HG03064 (cell line): Measurements from ENCODE around the gene XIRP2.

Experiments used
- ATAC-seq: cut with Tn5 transposase; IDR thresholded peaks from one replicate; pipeline ENCODE4 v1.9.1; 2021; ENCODE audit warnings: low read depth; ENCODE audit not compliant: unreplicated experiment

Gene XIRP2

DNA sequence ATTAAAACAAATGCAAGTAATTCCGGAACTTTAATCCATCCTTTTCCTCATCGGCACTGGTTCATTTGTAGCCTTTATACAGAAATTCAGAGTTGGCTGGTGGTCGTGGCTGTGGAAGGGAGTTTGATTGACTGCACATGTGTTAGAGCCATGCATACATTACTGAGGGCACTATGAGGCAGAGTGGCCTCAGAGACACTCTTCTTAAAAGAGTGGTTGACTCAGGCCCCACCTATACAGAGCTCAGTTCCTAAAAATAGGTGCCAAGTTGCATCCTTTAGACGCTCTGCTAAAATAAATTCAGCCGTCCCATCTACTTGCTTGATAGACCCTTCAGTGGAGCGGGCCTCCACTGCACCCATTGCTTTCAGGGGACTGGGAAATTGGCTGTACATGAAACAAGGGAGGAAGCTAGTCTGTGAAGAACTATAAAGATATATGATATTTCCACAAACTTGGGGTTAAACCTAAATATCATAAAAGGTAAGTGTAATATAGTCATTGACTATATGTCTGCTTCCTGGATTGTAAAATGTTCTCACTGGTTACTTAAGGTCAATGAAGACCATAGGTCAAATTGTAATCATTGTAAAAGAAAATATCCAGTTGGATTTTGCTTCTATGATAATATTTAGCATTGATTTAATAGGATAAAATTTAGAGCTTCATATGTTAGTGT lies 298.9 kb downstream of the XIRP2 start:
- ATAC-seq = no peak

DNA sequence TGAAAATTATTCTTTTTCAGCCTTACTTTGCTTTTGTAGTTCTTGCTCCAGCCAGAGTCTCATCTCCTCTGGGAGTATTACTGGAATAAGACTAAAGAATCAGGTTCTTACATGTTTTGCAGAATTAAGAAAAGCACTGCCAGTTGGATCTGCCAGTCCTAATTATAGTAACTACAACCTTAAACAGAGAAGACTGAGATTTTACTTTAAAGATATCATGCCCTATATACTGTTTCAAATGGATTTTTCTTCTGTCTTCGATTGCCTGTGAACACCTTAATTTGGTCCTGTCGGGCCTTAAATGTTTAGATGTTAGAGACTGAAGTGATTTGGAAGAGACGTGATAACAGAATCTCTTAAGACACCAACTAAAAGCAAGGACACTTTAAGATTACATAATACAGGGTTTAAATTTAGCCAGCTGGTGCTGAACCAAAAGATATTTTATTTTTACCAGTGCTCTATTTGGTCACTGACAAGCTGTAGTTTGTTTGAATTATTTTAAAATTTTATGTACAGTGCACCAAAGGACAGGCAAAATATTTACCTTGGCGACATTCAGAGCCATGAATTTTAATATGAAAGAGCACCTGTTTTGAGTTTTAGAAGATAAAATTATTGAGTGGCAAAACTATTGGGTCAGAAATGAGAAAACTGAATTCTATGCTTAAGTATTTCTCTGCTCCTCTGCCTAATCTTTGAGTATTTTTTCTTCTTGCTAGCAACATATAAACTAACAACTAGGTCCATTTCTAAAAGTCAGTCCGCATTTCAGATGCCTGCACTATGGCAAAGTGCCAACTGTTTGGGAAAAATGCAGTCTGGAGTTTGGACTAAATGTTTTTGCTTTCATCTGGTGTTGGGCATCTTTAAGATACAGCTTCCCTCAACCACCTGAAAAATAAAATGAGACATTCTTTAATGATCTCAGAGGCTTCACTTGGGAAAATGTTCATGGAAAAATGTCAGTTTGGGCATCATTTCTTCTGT lies 300.0 kb downstream of the XIRP2 start:
- no peak for ATAC-seq

DNA sequence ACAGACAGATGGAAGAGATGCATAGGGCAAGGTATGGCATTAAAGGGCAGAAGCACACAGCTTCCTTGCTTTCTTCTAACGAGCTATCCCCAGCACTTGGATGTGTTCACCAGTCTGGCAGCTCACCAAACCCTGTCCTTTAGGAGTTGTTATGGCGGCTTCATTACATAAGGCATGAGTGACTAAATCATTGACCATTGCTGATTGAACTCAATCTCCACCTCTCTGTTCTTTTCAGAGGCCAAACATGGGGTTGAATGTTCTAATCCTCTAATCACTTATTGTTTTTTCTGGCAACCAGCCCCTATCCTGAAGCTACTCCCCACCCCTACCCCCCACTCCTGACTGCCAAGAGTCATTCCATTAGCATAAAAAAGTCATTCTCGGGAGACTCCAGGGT lies 301.8 kb downstream of the XIRP2 start:
- no peak for ATAC-seq

DNA sequence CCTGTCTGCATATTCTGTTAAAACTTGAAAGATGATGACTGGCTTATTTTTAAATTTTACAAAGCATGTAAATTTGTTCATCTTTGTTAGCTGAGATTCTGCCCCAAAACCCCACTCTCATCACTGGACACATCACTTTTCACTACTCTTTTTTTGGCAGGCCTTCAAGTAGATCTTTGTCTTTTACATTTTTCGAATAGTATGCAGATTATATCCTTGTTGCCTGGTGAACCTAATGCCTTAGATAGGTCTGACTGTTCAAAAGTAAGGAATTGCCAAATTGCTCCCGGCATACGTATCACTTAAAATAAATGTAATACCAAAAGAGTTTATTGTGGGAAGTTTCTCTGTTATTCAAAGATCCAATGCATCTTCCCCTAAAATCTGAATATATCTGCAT lies 303.3 kb downstream of the XIRP2 start:
- no peak for ATAC-seq

DNA sequence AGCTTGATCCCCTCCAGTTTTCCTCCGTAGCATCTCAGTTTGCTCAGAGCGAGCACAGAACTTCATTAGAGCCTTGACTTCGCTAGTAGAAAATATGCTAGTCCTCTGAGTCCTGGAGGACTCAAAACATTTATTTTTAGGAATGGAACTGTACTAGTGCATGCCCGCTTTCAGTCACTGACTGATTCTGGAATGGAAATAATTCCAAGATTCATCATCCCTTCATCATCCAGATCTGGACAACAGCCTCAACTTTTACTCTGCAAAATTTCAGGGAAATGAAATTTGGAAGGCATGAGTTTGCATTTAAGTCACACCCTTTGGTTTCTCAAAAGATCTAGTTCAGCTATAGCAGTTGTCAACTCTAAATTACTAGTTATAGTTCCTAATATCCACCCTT lies 304.6 kb downstream of the XIRP2 start:
- no peak for ATAC-seq

DNA sequence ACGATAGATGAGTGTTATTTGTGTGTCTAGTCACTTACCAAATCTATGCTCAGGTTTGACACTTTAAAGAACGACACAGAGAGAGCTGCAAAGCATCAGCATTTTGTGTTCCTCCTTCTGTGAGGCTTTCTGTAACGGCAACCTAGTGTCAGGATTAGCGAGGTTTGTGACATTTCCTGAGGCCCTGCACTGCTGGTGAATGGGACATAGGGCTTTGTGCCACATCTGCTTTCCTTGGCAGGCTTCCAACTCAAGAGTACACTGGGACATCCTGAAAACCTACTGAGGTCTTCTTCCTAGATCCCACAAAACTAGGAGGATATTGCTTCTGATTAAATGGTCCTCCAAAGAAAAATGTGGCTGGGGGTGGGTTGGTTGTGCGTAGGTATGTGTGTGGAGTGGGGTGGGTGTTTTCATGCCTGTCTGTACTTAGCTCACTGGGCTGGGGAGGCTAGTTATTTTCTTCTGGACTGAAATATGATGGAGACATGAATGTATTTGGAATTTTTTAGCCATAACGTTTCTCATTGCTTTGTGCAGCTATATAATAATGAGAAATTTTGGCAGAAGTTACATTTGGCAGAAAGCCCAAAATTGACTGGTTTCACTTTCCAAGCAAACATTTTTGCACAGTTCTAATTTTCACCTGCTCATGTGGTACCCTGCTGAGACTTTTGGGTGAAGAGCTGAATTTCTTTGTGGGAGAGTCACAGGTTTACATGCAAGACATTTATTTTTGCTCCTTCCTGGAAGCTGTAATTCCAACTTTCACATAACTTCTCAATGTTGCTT lies 308.4 kb downstream of the XIRP2 start:
- no peak for ATAC-seq

DNA sequence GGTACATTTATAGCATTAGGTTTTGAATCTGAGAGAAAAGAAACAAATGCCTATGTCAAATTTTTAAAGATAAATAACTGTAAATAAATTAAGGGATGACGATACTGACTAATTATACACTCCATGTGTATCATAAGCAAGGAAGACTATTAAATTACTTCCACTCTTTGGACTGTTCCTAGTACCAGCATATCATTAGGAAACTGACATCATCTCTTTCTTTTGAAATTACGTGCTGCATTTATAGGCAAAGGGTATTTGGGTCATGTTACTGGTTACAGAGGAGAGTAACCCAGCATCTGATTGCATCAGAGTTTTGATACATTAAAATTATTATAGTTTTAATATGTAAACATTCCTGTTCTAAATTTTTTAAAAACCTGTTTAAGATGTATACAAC lies 309.7 kb downstream of the XIRP2 start:
- no peak for ATAC-seq

DNA sequence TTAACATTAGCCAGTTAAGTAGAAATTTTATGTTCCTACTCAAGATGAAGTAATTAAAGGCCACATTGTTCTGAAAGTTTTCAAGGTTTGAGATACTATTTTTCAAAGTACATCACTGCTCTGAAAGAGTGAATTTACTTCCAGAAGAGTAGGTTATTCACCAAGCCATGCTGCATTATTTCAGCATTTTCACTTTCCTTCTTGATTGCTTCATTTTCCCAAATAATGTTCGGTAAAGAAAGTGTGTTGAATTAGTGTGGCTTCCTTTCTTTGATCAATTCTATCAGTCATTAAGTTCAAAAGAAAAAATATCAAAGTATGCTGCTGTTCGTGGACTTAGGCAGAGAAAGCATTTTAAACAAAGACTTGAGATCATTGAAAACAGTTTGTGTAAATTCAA lies 310.3 kb downstream of the XIRP2 start:
- ATAC-seq = no peak

DNA sequence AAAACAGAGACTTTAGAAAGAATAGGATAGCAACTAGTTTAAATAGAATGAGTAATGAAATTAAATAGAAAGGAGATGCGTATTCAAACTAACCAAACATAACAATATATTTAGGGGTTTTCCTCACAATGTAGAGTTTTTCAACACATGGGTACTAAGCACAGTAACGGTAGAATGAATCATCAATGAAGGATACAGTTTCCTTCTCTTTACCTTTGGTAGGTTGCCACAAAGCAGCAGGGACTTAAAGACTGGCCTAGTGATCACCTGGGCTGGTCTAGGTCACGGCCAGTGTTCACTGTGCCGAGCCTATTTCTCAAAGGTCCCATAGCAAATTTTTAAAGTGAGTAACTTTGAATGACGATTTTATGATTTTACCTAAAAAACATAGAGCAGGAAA lies 311.7 kb downstream of the XIRP2 start:
- ATAC-seq = no peak

DNA sequence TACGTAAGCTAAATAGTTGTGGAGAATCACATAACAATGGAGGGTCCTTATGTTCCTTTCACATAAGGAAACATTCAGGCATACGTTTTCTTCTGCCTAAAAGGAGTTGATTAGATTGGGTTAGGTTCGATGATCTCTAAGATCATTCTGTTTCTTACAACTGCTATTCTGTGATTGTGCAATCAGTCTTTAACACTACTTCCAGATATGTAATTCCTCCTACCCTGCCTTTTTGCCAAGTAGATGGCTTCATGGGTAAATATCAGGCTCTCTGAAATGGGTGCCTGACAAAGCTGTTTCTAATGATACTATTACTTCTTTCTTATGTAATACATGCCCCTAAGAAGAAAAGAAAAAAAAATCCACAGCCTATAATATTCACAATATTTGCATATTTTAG lies 321.5 kb downstream of the XIRP2 start:
- ATAC-seq = no peak

DNA sequence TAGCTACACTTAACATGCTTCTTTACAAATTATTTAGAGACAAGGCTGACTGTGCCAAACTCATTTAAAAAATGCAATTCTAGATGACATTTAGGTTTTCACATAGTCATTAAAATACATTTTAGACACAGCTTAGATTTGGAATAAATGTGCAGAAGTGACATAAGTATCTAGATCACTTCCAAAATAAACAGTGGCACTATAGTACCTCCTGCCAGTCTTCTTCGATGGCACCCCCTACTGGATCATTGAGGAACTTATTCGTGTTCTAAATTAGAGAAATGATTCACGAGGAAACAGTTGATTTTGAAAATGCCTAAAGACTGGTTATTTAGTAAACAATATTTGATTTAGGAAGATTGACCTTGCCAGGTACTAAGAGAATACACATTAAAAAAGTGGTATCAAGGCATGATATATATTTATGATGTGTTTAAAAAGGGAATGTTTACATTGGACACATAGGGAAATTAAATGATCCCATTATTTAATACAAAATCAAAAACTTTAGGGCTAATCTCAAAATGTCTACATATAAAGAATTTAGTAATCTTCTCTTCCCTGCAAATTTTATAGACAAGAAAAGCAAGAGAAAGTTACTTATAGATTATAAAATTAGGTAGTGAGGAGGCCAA lies 323.9 kb downstream of the XIRP2 start:
- ATAC-seq = no peak

DNA sequence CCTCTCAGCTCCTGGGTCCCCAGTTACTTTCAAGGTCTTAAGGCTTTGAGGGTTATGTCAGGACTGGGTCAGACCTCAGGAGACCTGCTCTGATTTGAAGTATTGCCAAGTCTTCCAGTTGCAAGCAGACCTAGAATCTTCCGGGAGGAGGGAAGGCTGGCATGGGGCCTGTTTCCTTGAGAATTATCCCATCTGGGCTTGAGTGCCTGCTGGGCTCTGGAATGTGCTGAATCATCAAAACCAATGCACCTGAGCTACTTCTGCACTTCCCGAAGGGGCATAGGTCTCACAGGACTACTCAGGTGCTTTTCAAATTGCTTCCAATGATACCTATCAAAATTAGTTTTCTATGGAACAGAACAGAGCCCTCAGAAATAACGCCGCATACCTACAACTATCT lies 327.3 kb downstream of the XIRP2 start:
- no peak for ATAC-seq

DNA sequence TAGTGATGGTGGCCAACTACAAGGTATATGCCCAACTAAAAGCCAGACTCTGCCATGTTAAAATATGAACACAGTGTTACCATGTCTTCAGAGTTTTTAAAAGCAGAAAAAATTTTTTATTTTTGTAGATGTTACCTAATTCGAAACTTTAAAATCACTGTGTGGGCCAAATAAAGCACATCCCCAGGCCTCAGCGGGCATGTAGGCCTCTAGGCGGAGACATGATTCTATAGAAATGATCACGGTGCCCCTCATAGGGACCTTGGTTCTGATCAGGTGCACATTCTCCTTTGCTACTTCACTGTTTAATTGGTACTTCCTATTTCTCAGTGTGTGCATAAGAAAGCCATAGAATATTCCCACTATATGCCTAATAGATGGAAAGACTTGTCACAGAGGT lies 349.2 kb downstream of the XIRP2 start:
- ATAC-seq = no peak

DNA sequence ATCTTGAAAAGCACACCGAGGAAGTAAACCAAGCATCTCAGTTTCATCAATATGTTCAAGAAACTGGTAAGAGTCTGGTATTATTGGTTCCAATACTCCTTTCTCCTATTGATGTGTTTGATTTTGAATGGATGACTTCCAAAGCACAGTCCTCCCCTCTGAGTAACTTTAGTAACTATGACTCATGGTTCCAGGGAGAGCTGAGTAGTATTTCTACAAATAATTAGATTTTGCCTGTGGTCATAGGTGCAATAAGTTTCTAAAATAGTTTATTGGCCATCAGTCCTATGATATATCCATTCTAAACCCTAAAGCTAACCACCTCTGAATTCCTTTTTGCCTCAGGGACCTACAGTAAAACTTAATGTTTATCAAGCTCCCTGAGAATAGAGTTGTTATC lies 352.4 kb downstream of the XIRP2 start:
- no peak for ATAC-seq

DNA sequence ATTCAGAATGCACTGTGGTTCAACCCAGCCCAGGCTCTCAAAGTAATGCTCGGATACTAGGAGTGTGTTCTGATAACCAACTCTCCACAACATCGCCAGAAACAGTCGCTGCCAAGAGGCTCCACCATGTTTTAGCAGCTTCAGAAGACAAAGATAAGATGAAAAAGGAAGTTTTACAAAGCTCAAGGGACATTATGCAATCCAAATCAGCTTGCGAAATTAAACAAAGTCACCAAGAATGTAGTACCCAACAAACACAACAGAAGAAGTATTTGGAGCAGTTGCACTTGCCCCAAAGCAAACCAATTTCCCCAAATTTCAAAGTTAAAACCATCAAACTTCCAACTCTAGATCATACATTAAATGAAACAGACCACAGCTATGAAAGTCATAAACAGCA lies 360.9 kb downstream of the XIRP2 start:
- ATAC-seq = no peak

DNA sequence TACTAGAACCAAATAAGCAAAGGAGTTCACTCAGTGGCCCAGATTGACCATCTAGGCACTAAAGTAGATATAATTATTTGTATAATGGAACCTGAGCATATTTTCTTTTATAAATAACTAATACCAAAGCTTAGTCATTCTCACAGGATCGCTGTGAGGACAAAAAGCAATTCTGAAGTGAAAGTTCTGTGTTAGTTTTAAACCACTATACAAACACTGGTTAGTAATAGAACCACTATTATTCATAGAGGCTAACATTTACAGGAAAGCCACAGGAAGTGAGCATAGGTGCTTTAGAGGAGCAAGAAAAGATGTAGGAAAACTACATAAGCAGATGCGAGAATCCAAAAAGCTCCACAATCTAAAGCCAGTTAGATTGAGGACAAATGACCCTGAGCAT lies 364.7 kb downstream of the XIRP2 start:
- ATAC-seq = no peak

DNA sequence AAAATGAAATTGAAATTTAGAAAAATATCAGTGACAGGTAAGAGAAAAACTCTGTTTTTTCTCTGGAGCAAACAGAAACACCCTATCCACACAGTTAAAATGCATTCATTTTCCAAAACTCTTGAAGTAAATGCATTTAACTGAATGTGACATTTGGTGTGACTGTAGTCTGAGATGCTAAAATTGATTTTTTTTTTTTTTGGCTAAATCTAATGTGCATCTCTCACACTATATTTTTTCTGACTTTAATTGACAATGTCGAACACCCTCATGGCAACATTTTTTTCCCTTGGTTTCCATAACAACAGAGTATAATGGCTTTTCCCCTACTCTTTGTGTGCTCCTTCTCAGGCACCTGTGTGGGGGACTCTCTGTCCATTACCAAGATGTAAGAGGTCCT lies 366.4 kb downstream of the XIRP2 start:
- ATAC-seq = no peak

DNA sequence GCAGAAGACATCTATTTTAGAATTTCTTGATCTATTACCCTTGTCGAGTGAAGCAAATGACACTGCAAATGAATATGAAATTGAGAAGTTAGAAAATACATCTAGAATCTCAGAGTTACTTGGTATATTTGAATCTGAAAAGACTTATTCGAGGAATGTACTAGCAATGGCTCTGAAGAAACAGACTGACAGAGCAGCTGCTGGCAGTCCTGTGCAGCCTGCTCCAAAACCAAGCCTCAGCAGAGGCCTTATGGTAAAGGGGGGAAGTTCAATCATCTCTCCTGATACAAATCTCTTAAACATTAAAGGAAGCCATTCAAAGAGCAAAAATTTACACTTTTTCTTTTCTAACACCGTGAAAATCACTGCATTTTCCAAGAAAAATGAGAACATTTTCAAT lies 370.4 kb downstream of the XIRP2 start:
- ATAC-seq = no peak

DNA sequence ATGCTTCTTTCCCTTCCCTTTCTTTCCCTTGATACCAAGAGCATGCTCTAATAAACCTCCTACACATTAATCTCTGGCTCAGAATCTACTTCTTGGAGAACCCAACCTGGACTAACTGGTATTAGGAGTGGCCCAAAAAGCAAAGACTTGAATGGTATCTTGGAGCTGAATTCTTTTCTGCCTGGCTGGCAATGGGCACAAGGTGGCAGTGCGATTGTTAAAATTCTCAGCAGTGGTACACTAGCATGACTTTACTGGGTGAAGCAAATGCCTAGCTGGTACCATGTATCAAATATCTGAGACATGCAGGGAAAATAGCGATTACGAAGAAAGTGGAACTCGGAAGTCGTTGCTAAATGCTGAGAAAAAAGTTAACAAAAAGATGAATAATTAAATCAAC lies 376.1 kb downstream of the XIRP2 start:
- ATAC-seq = no peak

DNA sequence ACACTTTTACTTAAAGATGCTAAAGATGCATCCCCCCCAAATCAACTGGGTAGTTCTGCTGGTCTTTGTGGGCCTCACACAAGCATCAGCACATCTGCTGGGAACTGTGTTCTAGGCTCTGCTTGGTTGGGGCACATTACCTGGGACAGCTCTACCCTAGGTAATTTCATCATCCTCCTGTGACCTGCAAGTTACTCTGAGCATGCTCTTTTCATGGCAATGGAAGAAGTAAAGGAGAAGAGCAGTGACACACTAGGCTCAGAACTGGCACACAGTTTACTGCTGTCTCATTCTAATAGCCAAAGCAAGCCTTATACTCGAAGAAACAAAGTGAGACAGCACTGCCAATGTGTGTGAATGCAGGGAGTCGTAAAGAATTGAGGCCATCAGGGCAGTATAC lies 376.7 kb downstream of the XIRP2 start:
- ATAC-seq = no peak

DNA sequence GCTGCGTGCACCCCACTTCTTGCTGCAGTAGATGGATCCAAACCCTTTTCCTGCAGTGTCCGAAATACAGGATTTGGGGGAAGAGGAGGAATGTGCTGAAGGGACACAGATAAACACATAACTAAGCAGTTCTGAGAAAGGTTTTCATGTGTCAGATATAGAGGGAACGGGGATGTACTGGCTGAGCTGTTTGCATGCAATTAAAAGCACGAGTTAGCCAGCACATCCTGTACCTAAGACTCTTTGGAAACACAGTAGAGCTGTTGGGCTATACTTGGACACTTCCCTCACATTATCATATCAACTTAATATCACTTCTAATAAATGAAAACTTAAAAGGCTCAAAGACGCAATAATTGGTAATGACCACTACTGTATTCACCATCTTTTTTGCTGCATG lies 377.4 kb downstream of the XIRP2 start:
- ATAC-seq = no peak
